GM18508 (cell line): ENCODE measurements around the gene SLC29A3.

Experiments
- ATAC-seq: cut with Tn5 transposase; IDR thresholded peaks from one replicate; pipeline ENCODE4 v1.9.1; 2021; ENCODE audit warnings: moderate number of reproducible peaks; ENCODE audit not compliant: insufficient read depth, unreplicated experiment

Gene SLC29A3

GRCh38 chr10:71399946-71400345, 80.9 kb downstream of the SLC29A3 start:
- no peak for ATAC-seq

DNA sequence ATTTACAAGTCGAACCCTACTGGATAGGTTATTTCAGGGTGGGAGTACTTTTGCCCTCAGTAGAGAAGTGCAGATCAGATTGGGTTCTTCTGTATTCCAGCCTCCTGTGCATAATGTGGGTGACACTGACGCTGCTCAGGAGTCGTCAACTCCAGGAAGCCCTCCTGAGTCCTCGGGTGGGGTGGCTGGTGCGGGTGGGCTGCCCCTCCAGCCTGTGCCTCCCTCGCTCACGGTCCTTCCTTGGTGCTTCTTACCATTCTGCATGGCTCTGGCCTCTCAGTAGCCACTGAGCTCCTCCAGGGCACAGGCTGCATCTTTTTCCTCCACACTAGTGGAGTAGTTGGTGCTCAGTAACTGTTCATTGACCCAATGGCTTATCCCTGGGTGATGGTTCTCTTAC, 82.0 kb downstream of the SLC29A3 start:
- no peak for ATAC-seq

- ATAC-seq = no peak
Measured at GRCh38 chr10:71402005-71402404, 82.9 kb downstream of the SLC29A3 start.

- ATAC-seq = no peak
Measured at GRCh38 chr10:71404503-71405295, 85.6 kb downstream of the SLC29A3 start.

GRCh38 chr10:71406878-71407277, 87.8 kb downstream of the SLC29A3 start:
- no peak for ATAC-seq

- ATAC-seq = no peak
Measured at GRCh38 chr10:71408436-71409225, 89.6 kb downstream of the SLC29A3 start.

DNA sequence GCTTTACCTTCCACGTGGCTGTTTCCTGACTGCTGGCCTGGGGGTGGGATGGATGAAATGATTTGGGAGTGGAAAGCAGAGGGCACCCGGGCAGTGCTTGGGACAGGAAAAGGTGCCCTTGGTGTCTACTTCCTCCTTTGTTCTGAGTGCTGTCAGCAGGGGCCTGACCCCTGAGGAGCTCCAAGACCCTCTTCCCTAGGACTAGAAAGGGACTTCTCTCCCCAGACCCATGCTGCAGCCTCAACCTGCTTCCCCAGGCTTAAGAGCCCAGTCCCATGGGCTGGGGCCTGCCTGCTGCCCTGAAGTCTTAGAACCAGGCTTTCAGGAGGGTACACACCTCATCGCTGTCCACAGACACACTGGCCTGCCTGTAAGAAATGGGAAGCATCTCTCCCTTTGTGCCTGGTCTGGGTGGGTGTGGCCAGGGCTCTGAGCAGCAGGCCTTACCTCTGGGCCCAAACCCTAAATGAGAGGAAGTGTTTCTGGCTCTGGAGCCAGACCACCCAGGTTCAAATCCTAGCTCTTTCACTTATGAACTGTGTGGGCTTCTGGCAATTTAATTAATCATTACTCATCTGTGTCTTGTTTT, 90.6 kb downstream of the SLC29A3 start:
- ATAC-seq = no peak
